SK-N-SH treated with all-trans-retinoic acid at 6 μM for 48 hours (cell line): Measurements from ENCODE around the gene POU5F1.
A peak's percentile ranks its signal among the peaks of the same experiment; 100 is the strongest.

Experiments used
- ATAC-seq: fragments of 200-7000 bp; cut with Tn5 transposase; 3 replicates; pipeline ENCODE4 v1.9.1; 2020; ENCODE audit warnings: mild to moderate bottlenecking, moderate library complexity
- ARNTL ChIP-seq: fragments of 450-650 bp; formaldehyde crosslinking; IDR thresholded peaks from 2 replicates; pipeline ENCODE4 v1.5.0; 2020; ENCODE audit warnings: low read depth, mild to moderate bottlenecking, moderate library complexity, borderline replicate concordance
- BACH2 ChIP-seq: fragments of 250-450 bp; sonication (Bioruptor Pico); IDR thresholded peaks from 2 replicates; pipeline ENCODE4 v1.9.0; 2021; ENCODE audit warnings: mild to moderate bottlenecking, borderline replicate concordance
- CREB5 ChIP-seq: fragments of 250-450 bp; sonication (Bioruptor Pico); IDR thresholded peaks from 2 replicates; pipeline ENCODE4 v1.5.1; 2020; ENCODE audit warnings: low read depth, mild to moderate bottlenecking, moderate library complexity
- CSDC2 ChIP-seq: fragments of 250-450 bp; sonication (Bioruptor Pico); IDR thresholded peaks from 2 replicates; pipeline ENCODE4 v1.5.0; 2020; ENCODE audit warnings: mild to moderate bottlenecking, moderate library complexity
- CSRNP3 ChIP-seq: fragments of 250-450 bp; sonication (Bioruptor Pico); IDR thresholded peaks from 2 replicates; pipeline ENCODE4 v1.5.1; 2021; ENCODE audit warnings: mild to moderate bottlenecking, moderate library complexity
- ESRRG ChIP-seq: fragments of 250-450 bp; sonication (Bioruptor Pico); IDR thresholded peaks from 2 replicates; pipeline ENCODE4 v1.6.1; 2021; ENCODE audit warnings: mild to moderate bottlenecking
- GLIS3 ChIP-seq: fragments of 250-450 bp; sonication (Bioruptor Pico); IDR thresholded peaks from 2 replicates; pipeline ENCODE4 v1.5.0; 2020; ENCODE audit warnings: mild to moderate bottlenecking, moderate library complexity
- ISL1 ChIP-seq: fragments of 250-450 bp; sonication (Bioruptor Pico); IDR thresholded peaks from 2 replicates; pipeline ENCODE4 v2.1.2; 2022; ENCODE audit warnings: mild to moderate bottlenecking, moderate library complexity
- OSR1 ChIP-seq: fragments of 250-450 bp; sonication (Bioruptor Pico); IDR thresholded peaks from 2 replicates; pipeline ENCODE4 v1.8.0; 2022; ENCODE audit warnings: moderate library complexity, mild to moderate bottlenecking, inconsistent platforms
- PATZ1 ChIP-seq: fragments of 250-450 bp; sonication (Bioruptor Pico); IDR thresholded peaks from 2 replicates; pipeline ENCODE4 v1.8.0; 2020; ENCODE audit warnings: mild to moderate bottlenecking, moderate library complexity, borderline replicate concordance
- POU6F1 ChIP-seq: fragments of 250-450 bp; sonication (Bioruptor Pico); IDR thresholded peaks from 2 replicates; pipeline ENCODE4 v1.8.0; 2021; ENCODE audit warnings: low read depth, mild to moderate bottlenecking, moderate library complexity, borderline replicate concordance
- PPARA ChIP-seq: fragments of 250-450 bp; sonication (Bioruptor Pico); IDR thresholded peaks from 2 replicates; pipeline ENCODE4 v1.5.0; 2020; ENCODE audit warnings: mild to moderate bottlenecking, borderline replicate concordance
- RARB ChIP-seq: fragments of 250-450 bp; sonication (Bioruptor Pico); IDR thresholded peaks from 2 replicates; pipeline ENCODE4 v1.8.0; 2021; ENCODE audit warnings: mild to moderate bottlenecking, moderate library complexity
- SNAI2 ChIP-seq: fragments of 250-450 bp; sonication (Bioruptor Pico); IDR thresholded peaks from 2 replicates; pipeline ENCODE4 v1.5.0; 2020; ENCODE audit warnings: mild to moderate bottlenecking, moderate library complexity
- TCF4 ChIP-seq: fragments of 250-450 bp; sonication (Bioruptor Pico); IDR thresholded peaks from 2 replicates; pipeline ENCODE4 v1.8.0; 2021; ENCODE audit warnings: mild to moderate bottlenecking, moderate library complexity, borderline replicate concordance
- ZC3H10 ChIP-seq: fragments of 250-450 bp; sonication (Bioruptor Pico); IDR thresholded peaks from 2 replicates; pipeline ENCODE4 v1.5.1; 2021; ENCODE audit warnings: mild to moderate bottlenecking, moderate library complexity
- ZFP3 ChIP-seq: fragments of 250-450 bp; sonication (Bioruptor Pico); IDR thresholded peaks from 2 replicates; pipeline ENCODE4 v1.5.0; 2020; ENCODE audit warnings: mild to moderate bottlenecking, moderate library complexity
- ZNF565 ChIP-seq: fragments of 450-650 bp; formaldehyde crosslinking; conservative IDR thresholded peaks from 2 replicates; pipeline ENCODE4 v1.5.0; 2020; ENCODE audit warnings: low read depth, mild to moderate bottlenecking, moderate library complexity
- ZNF70 ChIP-seq: fragments of 450-650 bp; formaldehyde crosslinking; IDR thresholded peaks from 2 replicates; pipeline ENCODE4 v1.5.0; 2020; ENCODE audit warnings: mild to moderate bottlenecking, moderate library complexity
- ZNF8 ChIP-seq: fragments of 450-650 bp; formaldehyde crosslinking; IDR thresholded peaks from 2 replicates; pipeline ENCODE4 v1.5.0; 2020; ENCODE audit warnings: mild to moderate bottlenecking, moderate library complexity

The POU5F1 gene

DNA sequence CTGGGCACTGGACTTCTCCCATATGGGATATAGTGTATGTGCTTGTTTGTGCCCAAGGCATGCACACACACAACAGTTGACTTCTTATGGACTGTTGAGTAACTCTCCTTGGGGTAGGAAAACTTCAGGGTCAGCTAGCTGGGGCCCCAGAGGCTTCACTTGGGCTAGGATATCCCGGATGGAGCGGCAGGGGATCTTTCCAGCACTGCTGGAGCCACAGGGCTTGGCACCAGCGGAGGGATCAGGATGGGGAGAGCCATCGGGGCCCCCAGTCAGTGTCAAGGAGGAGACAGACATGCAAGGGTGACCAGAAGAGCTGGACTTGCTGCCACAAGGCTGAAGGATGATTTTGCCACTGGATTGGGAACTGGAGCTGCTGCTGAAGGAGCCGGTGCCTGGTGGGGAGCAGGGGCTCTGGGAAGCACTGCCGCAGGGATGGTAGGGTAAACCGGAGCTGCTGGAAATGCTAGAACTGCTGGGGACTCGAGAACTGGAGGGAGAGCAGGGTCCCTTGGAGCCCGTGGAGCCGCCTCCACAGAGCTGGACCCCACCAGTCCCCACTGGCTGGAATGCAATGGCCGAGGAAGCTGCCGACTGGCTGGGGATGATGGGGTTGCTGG is 54.4 kb downstream of the POU5F1 start:
- no peak for ATAC-seq
- no peak for TF ChIP-seq SNAI2 (CRISPR knock-in tag)
- TF ChIP-seq ZC3H10: no peak
- TF ChIP-seq ESRRG (CRISPR knock-in tag): no peak
- no peak for TF ChIP-seq CREB5 (CRISPR knock-in tag)
- TF ChIP-seq OSR1 (CRISPR knock-in tag): no peak
- TF ChIP-seq CSRNP3 (CRISPR knock-in tag): no peak
- TF ChIP-seq ARNTL (CRISPR knock-in tag): no peak
- no peak for TF ChIP-seq ZFP3 (CRISPR knock-in tag)
- no peak for TF ChIP-seq PPARA
- no peak for TF ChIP-seq BACH2
- TF ChIP-seq GLIS3: no peak
- no peak for TF ChIP-seq RARB (CRISPR knock-in tag)
- TF ChIP-seq POU6F1 (CRISPR knock-in tag): no peak
- TF ChIP-seq TCF4 (CRISPR knock-in tag): no peak
- no peak for TF ChIP-seq ZNF70 (CRISPR knock-in tag)

- peak; percentile 89 for ATAC-seq
Measured at GRCh38 chr6:31114970-31115849, 55.3 kb downstream of the POU5F1 start.

DNA sequence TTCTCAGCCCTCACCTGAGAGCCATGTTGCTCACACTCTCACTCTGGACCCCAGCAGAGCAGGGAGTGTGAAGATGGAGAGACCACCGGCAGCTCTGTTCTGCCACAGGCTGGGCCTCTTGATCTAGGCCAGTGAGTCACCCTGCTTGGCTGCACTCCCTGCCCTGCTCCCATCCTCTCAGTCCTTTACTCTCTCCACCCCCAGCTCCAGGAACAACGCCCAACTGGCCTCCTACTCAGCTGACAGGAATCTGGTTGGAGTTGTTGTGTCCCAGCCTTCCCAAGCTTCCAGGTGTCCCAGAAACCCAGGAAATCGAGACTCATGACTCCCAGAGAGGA is 56.0 kb downstream of the POU5F1 start, which contains the start of gene PSORS1C1:
Gene PSORS1C1 (plus strand): TSS at position 260 of the 338 bp plus-strand sequence. CDS start 14,833 bp downstream, outside the sequence.
- peak; percentile 97 for ATAC-seq
- no peak for TF ChIP-seq ZNF8 (CRISPR knock-in tag)
- TF ChIP-seq GLIS3: no peak
- no peak for TF ChIP-seq CSDC2
- TF ChIP-seq ZNF565 (CRISPR knock-in tag): no peak
- peak; percentile 52; the same call in 1 of the 2 replicates for TF ChIP-seq ZFP3 (CRISPR knock-in tag)
- TF ChIP-seq PATZ1 (CRISPR knock-in tag): no peak
- TF ChIP-seq, all 23 proteins: peak for 1

More at GRCh38 chr6:31114970-31115849, 55.3 kb downstream of the POU5F1 start:
- no peak for TF ChIP-seq PPARA
- no peak for TF ChIP-seq GLIS3
- no peak for TF ChIP-seq ZNF565 (CRISPR knock-in tag)
- TF ChIP-seq ZNF70 (CRISPR knock-in tag): no peak
- TF ChIP-seq ISL1 (CRISPR knock-in tag): no peak
